ENCODE data around the gene DBF4B. TPM values are rescaled to one million over a fixed set of nuclear protein-coding genes. Genes with fewer than 3 reads are reported as not detected.
A peak's percentile ranks its signal among the peaks of the same experiment; 100 is the strongest.

DBF4B gene
- total RNA-seq, 2 donors from 2014 or later: 16.3 to 24.3 TPM

DNA sequence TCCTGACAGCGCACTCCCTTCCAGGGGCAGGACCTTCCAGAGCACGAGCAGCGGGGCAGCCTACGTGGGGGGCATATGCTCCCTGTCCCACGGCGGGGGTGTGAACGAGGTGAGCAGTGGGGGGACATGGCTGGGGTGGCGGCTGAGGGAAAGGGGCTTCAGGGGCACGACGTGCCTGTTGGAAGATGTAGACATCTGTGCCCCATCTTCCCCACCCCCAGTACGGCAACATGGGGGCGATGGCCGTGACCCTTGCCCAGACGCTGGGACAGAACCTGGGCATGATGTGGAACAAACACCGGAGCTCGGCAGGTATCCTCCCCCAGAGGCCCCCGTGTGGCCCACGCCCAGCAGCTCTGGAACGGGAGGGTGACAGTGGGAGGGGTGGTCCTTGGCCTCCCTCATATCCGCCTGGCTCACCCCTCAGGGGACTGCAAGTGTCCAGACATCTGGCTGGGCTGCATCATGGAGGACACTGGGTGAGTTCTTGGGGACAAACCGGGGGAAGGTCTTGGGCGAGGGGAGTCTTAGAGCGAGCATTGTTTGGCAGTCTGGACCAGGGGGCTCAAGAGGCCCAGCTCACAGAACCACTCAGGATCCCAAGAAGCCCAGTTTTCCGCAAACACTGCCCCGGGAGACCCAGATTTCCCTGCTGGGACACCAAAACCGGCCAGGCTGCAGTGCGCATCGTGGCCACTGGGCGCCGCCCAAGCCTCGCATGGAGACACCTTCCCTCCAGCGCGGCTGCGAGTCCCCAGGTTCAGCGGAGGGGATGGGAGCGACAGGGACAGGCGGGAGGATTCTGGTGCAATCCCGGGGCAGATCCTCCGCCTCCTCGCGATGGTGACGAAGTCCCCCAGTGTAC lies 66.0 kb downstream of the DBF4B start:
- Mint-ChIP-seq H3K27me3 (no peaks in the 10 kb centered on the region), H3K4me1 (no peaks in the 10 kb centered on the region), H3K36me3 (ENCODE audit: low read depth) (no peaks in the 10 kb centered on the region), H3K9me3 (no peaks in the 10 kb centered on the region), H3K4me3 (peak overlapping the region; percentile 81), H3K27ac (no peak overlapping the region)
- peak; percentile 42 for ATAC-seq (replicated peaks)

GRCh38 chr17:44775136-44775837 lies 66.8 kb downstream of the DBF4B start:
- H3K4me1 Mint-ChIP-seq: no peaks in the 10 kb centered on the region
- H3K4me3 Mint-ChIP-seq: peak overlapping the region; percentile 81
- no peaks in the 10 kb centered on the region for H3K9me3 Mint-ChIP-seq
- H3K27ac Mint-ChIP-seq: no peak overlapping the region
- peak; percentile 96 for ATAC-seq (replicated peaks)
- no peaks in the 10 kb centered on the region for H3K27me3 Mint-ChIP-seq
- H3K36me3 Mint-ChIP-seq (ENCODE audit: low read depth): no peaks in the 10 kb centered on the region

- Mint-ChIP-seq H3K9me3 (no peaks in the 10 kb centered on the region), H3K4me3 (peak overlapping the region; percentile 81), H3K36me3 (ENCODE audit: low read depth) (no peaks in the 10 kb centered on the region), H3K27ac (no peak overlapping the region), H3K27me3 (no peaks in the 10 kb centered on the region), H3K4me1 (no peaks in the 10 kb centered on the region)
- ATAC-seq (replicated peaks): peak; percentile 24
Observed at GRCh38 chr17:44775838-44776621, 67.6 kb downstream of the DBF4B start.

GRCh38 chr17:44776628-44777393 lies 68.3 kb downstream of the DBF4B start:
- Mint-ChIP-seq H3K4me3 (peak overlapping the region; percentile 81), H3K36me3 (ENCODE audit: low read depth) (no peaks in the 10 kb centered on the region), H3K27me3 (no peaks in the 10 kb centered on the region), H3K4me1 (no peaks in the 10 kb centered on the region), H3K9me3 (no peaks in the 10 kb centered on the region), H3K27ac (no peak overlapping the region)
- no peak for ATAC-seq (replicated peaks)

DNA sequence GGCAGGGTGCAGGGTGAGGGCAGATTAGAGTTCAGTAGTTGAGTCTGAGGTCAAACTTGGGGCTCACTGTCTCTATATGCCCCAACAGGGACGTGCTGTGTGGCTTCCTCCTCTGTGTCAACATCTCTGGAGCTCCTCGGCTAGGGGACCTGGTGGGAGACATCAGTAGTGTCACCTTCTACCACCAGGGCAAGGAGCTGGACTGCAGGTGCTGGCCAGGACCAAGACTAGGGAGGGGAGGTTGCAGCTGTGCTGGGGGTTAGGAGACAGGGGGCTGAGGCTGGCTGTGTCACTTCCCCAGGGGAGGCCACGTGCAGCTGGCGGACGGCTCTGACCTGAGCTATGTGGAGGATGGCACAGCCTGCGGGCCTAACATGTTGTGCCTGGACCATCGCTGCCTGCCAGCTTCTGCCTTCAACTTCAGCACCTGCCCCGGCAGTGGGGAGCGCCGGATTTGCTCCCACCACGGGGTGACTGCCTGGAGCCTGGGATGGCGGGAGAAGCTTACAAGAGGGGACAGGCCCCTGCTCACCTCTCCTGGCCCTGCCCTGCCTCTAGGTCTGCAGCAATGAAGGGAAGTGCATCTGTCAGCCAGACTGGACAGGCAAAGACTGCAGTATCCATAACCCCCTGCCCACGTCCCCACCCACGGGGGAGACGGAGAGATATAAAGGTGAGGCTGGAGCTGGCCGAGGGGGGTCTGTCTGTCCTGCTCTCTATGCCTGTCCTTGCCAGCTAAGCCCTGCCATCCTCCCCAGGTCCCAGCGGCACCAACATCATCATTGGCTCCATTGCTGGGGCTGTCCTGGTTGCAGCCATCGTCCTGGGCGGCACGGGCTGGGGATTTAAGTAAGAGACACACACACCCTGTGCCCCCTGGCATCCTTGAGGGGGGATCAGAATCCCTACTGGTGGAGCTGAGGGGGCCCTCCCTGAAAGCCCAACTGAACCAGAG lies 69.2 kb downstream of the DBF4B start:
- no peak overlapping the region for H3K27ac Mint-ChIP-seq
- no peaks in the 10 kb centered on the region for H3K27me3 Mint-ChIP-seq
- H3K4me3 Mint-ChIP-seq: peak overlapping the region; percentile 81
- H3K36me3 Mint-ChIP-seq (ENCODE audit: low read depth): no peaks in the 10 kb centered on the region
- H3K9me3 Mint-ChIP-seq: no peaks in the 10 kb centered on the region
- no peak for ATAC-seq (replicated peaks)
- H3K4me1 Mint-ChIP-seq: no peaks in the 10 kb centered on the region

GRCh38 chr17:44778656-44779210 lies 70.3 kb downstream of the DBF4B start:
- Mint-ChIP-seq H3K27me3 (no peaks in the 10 kb centered on the region), H3K9me3 (no peaks in the 10 kb centered on the region), H3K27ac (no peak overlapping the region), H3K36me3 (ENCODE audit: low read depth) (no peaks in the 10 kb centered on the region), H3K4me1 (no peaks in the 10 kb centered on the region), H3K4me3 (peak overlapping the region; percentile 49)
- no peak for ATAC-seq (replicated peaks)

GRCh38 chr17:44779211-44780025 lies 71.0 kb downstream of the DBF4B start:
- H3K36me3 Mint-ChIP-seq (ENCODE audit: low read depth): no peaks in the 10 kb centered on the region
- H3K4me1 Mint-ChIP-seq: no peaks in the 10 kb centered on the region
- H3K4me3 Mint-ChIP-seq: peak overlapping the region; percentile 49
- H3K27ac Mint-ChIP-seq: no peak overlapping the region
- ATAC-seq (replicated peaks): peak; percentile 39
- no peaks in the 10 kb centered on the region for H3K9me3 Mint-ChIP-seq
- no peaks in the 10 kb centered on the region for H3K27me3 Mint-ChIP-seq

GRCh38 chr17:44780161-44780560 lies 71.7 kb downstream of the DBF4B start:
- no peaks in the 10 kb centered on the region for H3K27me3 Mint-ChIP-seq
- no peaks in the 10 kb centered on the region for H3K4me1 Mint-ChIP-seq
- H3K27ac Mint-ChIP-seq: no peak overlapping the region
- ATAC-seq (replicated peaks): no peak
- peak overlapping the region; percentile 49 for H3K4me3 Mint-ChIP-seq
- no peaks in the 10 kb centered on the region for H3K9me3 Mint-ChIP-seq
- no peaks in the 10 kb centered on the region for H3K36me3 Mint-ChIP-seq (ENCODE audit: low read depth)

DNA sequence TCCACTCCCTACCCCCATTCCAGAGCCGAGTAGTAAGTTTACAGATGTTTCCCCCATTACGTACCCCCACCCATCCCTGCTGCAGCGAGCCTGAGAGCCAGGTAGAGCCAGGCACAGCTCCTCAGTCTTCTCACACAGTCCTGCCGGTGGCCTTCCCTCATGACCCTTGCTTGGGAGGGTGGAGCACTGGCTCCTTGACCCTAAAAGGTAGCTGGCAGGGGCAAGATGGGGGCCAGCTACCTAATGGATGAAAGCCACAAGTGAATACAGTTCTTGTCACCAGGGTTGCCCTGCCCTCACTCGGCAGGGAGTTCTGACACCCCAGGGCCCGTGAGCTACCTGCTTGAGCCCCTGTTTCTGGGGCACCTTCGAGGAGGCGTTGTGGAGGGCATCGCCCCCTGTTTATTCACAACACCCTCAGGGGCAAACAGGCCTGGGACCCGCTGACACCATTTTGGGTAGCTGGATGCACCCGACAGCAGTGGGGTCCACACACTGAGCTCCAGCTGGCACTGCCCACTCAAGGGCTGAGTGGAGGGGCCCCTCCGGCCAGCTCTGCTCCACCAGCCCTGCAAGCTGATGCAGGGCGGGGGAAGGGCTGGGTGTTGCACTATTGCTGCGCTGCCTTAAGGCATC lies 72.5 kb downstream of the DBF4B start:
- H3K9me3 Mint-ChIP-seq: no peaks in the 10 kb centered on the region
- H3K4me1 Mint-ChIP-seq: no peaks in the 10 kb centered on the region
- no peaks in the 10 kb centered on the region for H3K36me3 Mint-ChIP-seq (ENCODE audit: low read depth)
- no peak for ATAC-seq (replicated peaks)
- no peak overlapping the region for H3K4me3 Mint-ChIP-seq
- no peaks in the 10 kb centered on the region for H3K27me3 Mint-ChIP-seq
- H3K27ac Mint-ChIP-seq: no peak overlapping the region

GRCh38 chr17:44781551-44782325 lies 73.3 kb downstream of the DBF4B start:
- ATAC-seq (replicated peaks): no peak
- no peak overlapping the region for H3K27ac Mint-ChIP-seq
- no peaks in the 10 kb centered on the region for H3K36me3 Mint-ChIP-seq (ENCODE audit: low read depth)
- no peak overlapping the region for H3K4me3 Mint-ChIP-seq
- no peaks in the 10 kb centered on the region for H3K4me1 Mint-ChIP-seq
- no peaks in the 10 kb centered on the region for H3K9me3 Mint-ChIP-seq
- H3K27me3 Mint-ChIP-seq: no peaks in the 10 kb centered on the region

DNA sequence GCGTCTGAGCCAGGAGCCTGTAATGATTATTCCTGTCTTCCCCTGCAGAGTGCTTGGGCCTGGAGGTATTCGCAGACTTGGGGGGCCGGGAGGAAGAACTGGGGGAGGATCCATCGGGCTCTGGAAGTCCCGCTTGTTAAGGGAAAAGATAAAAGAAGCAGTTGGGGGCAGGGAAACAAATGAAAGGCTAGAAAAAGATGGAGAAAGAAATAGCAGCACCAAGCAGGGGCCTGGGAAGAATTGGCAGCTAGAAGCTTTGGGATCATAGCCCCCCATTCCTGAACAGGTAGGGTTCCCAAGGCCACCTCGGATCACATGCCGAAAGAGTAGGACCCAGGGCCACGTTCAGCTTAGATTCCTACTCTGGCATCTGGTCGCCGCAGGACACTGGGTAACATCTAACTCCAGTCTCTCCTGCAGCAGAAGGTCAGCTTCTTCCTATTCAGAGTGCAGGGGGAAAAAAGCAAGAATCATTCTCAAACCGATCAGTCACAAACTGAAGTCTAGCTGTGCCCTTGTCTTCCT lies 73.9 kb downstream of the DBF4B start:
- no peak overlapping the region for H3K4me3 Mint-ChIP-seq
- no peaks in the 10 kb centered on the region for H3K9me3 Mint-ChIP-seq
- no peaks in the 10 kb centered on the region for H3K4me1 Mint-ChIP-seq
- no peak for ATAC-seq (replicated peaks)
- H3K27me3 Mint-ChIP-seq: no peaks in the 10 kb centered on the region
- no peak overlapping the region for H3K27ac Mint-ChIP-seq
- H3K36me3 Mint-ChIP-seq (ENCODE audit: low read depth): no peaks in the 10 kb centered on the region
